ENCODE results near the gene NTNG2. TPM values are rescaled to one million over a fixed set of nuclear protein-coding genes. Genes with fewer than 3 reads are reported as not detected.
"Not testable (repeated sequence)": the region's sequence is repeated elsewhere in the genome, so short reads cannot be mapped to it uniquely, and the experiment has no call there.

Gene NTNG2
- total and polyA plus RNA-seq, 8 donors = under 0.01 to 8.1 (median 0.31) TPM; not detected in 1

DNA sequence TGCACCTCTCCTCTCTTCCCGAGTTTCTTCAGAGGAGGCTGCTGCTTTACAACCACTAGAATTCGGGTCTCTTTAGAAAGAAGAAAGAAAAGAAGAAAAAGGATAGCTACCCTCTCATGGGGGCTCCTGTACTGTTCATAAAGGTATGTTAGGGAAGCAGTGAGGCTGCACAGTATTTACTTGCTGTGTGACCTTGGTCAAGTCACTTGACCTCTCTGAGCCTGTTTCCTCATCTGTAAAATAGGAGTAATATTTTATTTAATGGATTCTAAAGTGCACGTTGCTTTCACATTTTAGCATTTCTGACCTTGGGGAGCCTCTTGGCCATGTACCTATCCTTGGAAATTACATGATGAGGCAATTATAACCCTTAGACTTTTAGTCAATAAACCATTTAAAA is 104.2 kb downstream of the NTNG2 start:
- H3K36me3 ChIP-seq = peaks cover 45 to 99% (median 92%) of the 10 kb centered on the region in 4 donors
- DNase-seq = no peak
- no peak overlapping the region for H3K4me3 ChIP-seq
- no peaks in the 10 kb centered on the region for H3K27me3 ChIP-seq
- WGBS, 5 donors = 58 to 81% (median 70%) methylated on average over 3 of the region's 3 CpGs
- H3K27ac ChIP-seq = peak overlapping the region in 3 of 5 donors; percentile 6 to 51 (median 23)
- TF ChIP-seq POLR2AphosphoS5 (IDR thresholded peaks at IDR 0.05) (no peak), POLR2A (IDR thresholded peaks at IDR 0.05) (no peak), EP300 (IDR thresholded peaks at IDR 0.05) (no peak)
- TF ChIP-seq, protein P1, sequence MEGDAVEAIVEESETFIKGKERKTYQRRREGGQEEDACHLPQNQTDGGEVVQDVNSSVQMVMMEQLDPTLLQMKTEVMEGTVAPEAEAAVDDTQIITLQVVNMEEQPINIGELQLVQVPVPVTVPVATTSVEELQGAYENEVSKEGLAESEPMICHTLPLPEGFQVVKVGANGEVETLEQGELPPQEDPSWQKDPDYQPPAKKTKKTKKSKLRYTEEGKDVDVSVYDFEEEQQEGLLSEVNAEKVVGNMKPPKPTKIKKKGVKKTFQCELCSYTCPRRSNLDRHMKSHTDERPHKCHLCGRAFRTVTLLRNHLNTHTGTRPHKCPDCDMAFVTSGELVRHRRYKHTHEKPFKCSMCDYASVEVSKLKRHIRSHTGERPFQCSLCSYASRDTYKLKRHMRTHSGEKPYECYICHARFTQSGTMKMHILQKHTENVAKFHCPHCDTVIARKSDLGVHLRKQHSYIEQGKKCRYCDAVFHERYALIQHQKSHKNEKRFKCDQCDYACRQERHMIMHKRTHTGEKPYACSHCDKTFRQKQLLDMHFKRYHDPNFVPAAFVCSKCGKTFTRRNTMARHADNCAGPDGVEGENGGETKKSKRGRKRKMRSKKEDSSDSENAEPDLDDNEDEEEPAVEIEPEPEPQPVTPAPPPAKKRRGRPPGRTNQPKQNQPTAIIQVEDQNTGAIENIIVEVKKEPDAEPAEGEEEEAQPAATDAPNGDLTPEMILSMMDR (IDR thresholded peaks at IDR 0.05) = no peak
- no peaks in the 10 kb centered on the region for H3K9me3 ChIP-seq
- H3K4me1 ChIP-seq = peaks cover 0 to 11% (median 7%) of the 10 kb centered on the region in 4 donors
- intact Hi-C loops (cut with DNase I; ENCODE audit: low total_unique reads) = no loop called here

DNA sequence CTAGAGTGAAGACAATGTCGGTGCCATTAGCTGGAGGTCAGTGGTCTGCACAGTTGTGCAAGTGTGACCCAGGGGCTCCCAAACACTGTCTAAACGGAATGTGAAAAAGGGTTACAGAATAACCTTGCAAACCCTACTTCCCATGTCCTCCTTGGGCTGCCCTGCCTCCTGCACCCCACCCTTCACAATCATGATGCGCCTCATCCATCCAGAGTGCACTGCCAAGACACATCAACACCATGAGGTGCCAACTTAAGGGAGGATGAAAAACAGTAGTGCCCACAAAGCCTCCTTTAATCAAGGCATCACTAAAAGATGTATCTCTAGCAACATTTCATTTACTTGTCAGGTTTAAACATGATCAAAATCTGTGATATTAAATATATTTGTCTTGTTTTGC is 105.8 kb downstream of the NTNG2 start:
- 89 to 93% (median 92%) methylated on average over 3 of the region's 3 CpGs for WGBS, 5 donors
- Histone ChIP-seq H3K27me3 (no peaks in the 10 kb centered on the region), H3K27ac (no peak overlapping the region), H3K4me1 (peaks cover 0 to 11% (median 7%) of the 10 kb centered on the region in 4 donors), H3K36me3 (peaks cover 51 to 100% (median 94%) of the 10 kb centered on the region in 4 donors), H3K4me3 (no peak overlapping the region), H3K9me3 (no peaks in the 10 kb centered on the region)
- TF ChIP-seq POLR2A (IDR thresholded peaks at IDR 0.05) = no peak
- no peak for TF ChIP-seq EP300 (IDR thresholded peaks at IDR 0.05)
- TF ChIP-seq, protein P1 (IDR thresholded peaks at IDR 0.05) = no peak
- no peak for TF ChIP-seq POLR2AphosphoS5 (IDR thresholded peaks at IDR 0.05)
- DNase-seq = no peak
- intact Hi-C loops (cut with DNase I; ENCODE audit: low total_unique reads) = no loop called here

DNA sequence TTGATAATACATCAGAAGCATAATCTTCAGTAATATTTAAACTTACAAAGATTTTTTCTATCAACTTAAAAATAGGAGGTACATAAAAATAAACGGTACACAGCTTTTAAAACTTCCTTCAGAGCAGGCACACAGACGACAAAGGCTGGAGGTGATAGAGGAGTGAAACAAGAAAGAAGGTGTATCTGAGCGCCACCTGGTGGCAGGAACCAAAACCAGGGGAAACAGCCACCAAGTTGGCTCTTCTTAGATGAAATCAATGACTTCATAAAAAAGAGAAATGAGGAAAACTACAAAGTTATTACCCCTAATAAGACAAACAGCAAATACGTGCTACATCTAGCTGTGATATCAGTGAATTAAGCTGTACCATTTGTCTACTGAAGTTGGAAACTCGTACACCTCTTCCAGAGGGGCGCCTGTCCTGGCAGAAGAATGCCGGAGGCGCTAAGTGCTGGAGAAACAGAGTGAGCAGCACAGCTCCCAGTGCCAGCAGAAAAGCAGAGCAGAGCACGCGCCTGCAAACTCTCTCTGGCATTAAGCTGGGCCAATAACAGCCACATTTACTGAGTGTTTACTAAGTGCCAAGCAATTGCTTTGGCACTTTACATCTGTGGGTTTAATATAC is 107.0 kb downstream of the NTNG2 start:
- TF ChIP-seq, protein P1 (IDR thresholded peaks at IDR 0.05) = peak in 5 of 7 experiments; percentile 61 to 88 (median 80)
- TF ChIP-seq EP300 (IDR thresholded peaks at IDR 0.05) (no peak), POLR2AphosphoS5 (IDR thresholded peaks at IDR 0.05) (peak in 1 of 3 donors; percentile 5), POLR2A (IDR thresholded peaks at IDR 0.05) (no peak)
- H3K4me1 ChIP-seq = peaks cover 0 to 11% (median 7%) of the 10 kb centered on the region in 4 donors
- H3K4me3 ChIP-seq = no peak overlapping the region
- H3K27me3 ChIP-seq = no peaks in the 10 kb centered on the region
- WGBS, 5 donors = 42 to 49% (median 44%) methylated on average over 10 of the region's 10 CpGs
- DNase-seq = peak; percentile 78 to 88
- H3K27ac ChIP-seq = peak overlapping the region in 3 of 5 donors; percentile 7 to 34 (median 10)
- intact Hi-C loops (cut with DNase I; ENCODE audit: low total_unique reads) = no loop called here
- H3K36me3 ChIP-seq = peaks cover 52 to 100% (median 94%) of the 10 kb centered on the region in 4 donors
- H3K9me3 ChIP-seq = no peaks in the 10 kb centered on the region

DNA sequence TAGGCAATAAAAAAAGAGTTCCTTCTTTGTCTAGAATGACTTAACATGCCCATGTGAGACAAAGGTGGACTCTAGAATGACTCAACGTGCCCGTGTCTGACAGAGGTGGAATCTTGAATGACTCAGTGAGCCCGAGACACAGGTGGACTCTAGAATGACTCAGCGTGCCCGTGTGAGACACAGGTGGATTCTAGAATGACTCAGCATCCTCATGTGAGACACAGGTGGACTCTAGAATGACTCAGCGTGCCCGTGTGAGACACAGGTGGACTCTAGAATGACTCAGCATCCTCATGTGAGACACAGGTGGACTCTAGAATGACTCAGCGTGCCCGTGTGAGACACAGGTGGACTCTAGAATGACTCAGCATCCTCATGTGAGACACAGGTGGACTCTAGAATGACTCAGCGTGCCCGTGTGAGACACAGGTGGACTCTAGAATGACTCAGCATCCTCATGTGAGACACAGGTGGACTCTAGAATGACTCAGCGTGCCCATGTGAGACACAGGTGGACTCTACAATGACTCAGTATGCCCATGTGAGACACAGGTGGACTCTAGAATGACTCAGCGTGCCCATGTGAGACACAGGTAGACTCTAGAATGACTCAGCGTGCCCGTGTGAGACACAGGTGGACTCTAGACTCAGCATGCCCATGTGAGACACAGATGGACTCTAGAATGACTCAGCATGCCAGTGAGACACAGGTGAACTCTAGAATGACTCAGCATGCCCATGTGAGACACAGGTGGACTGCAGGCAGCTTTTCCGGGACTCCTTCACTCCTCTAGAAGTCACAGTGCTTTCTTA is 108.1 kb downstream of the NTNG2 start:
- H3K27me3 ChIP-seq; intact Hi-C loops (cut with DNase I; ENCODE audit: low total_unique reads); H3K9me3 ChIP-seq; H3K4me3 ChIP-seq: not testable (repeated sequence)
- Histone ChIP-seq H3K4me1 (peaks cover 0 to 11% (median 7%) of the 10 kb centered on the region in 4 donors), H3K27ac (peak overlapping the region in 3 of 5 donors; percentile 10 to 54 (median 36)), H3K36me3 (peaks cover 52 to 100% (median 94%) of the 10 kb centered on the region in 4 donors)
- DNase-seq = peak in 1 of 2 donors; percentile 40
- 64 to 73% (median 71%) methylated on average over 7 to 12 of the region's 16 CpGs for WGBS, 5 donors

All from stomach (tissue), 9 donors.